PFSK-1 (cell line): ENCODE data around the gene YPEL5.

Experiments used
- FOXP2 ChIP-seq: optimal IDR thresholded peaks from 2 replicates; pipeline ENCODE3; 2011; ENCODE audit warnings: borderline replicate concordance, control low read depth, inconsistent platforms; ENCODE audit not compliant: insufficient read depth; ENCODE audit errors: extremely low read length, extremely low read depth
- POLR2AphosphoS5 ChIP-seq: IDR thresholded peaks from 2 replicates; pipeline ENCODE4 v1.6.1; 2012; ENCODE audit warnings: low read depth, mild to moderate bottlenecking, control low read depth, low read length, moderate library complexity
- REST ChIP-seq, 2 experiments: IDR thresholded peaks; 2 replicates each; pipeline versions ENCODE4 v1.6.1 to v1.8.0; 2011 to 2012; ENCODE audit warnings: low read depth in 2 of 2, low read length in 2 of 2, control low read depth in 1 of 2, inconsistent platforms in 1 of 2, mild to moderate bottlenecking in 1 of 2, moderate library complexity in 1 of 2; ENCODE audit not compliant: insufficient read depth in 1 of 2
- SIN3A ChIP-seq: IDR thresholded peaks from 2 replicates; pipeline ENCODE4 v1.6.1; 2012; ENCODE audit warnings: mild to moderate bottlenecking, low read length, moderate library complexity, borderline replicate concordance; ENCODE audit not compliant: insufficient read depth
- TAF1 ChIP-seq: IDR thresholded peaks from 2 replicates; pipeline ENCODE4 v1.6.1; 2012; ENCODE audit warnings: low read length, control low read depth, borderline replicate concordance; ENCODE audit not compliant: insufficient read depth

YPEL5 gene

GRCh38 chr2:30193104-30193681, 46.4 kb downstream of the YPEL5 start:
- no peak for TF ChIP-seq REST (IDR thresholded peaks at IDR 0.05; ENCODE audit: insufficient read depth in 1 of 2, low read depth in 2 of 2, low read length in 2 of 2)

GRCh38 chr2:30194421-30194820, 47.6 kb downstream of the YPEL5 start:
- TF ChIP-seq FOXP2, result no peak
- no peak for TF ChIP-seq TAF1
- TF ChIP-seq REST (IDR thresholded peaks at IDR 0.05; ENCODE audit: insufficient read depth in 1 of 2, low read depth in 2 of 2, low read length in 2 of 2), result no peak
- TF ChIP-seq SIN3A, result no peak

- TF ChIP-seq FOXP2 (no peak), TAF1 (no peak), REST (IDR thresholded peaks at IDR 0.05; ENCODE audit: insufficient read depth in 1 of 2, low read depth in 2 of 2, low read length in 2 of 2) (no peak), POLR2AphosphoS5 (no peak)
Observed at GRCh38 chr2:30195016-30195415, 48.2 kb downstream of the YPEL5 start.

GRCh38 chr2:30197570-30198192, 50.9 kb downstream of the YPEL5 start:
- TF ChIP-seq POLR2AphosphoS5, result no peak

GRCh38 chr2:30201990-30202389, 55.2 kb downstream of the YPEL5 start:
- TF ChIP-seq REST (IDR thresholded peaks at IDR 0.05; ENCODE audit: insufficient read depth in 1 of 2, low read depth in 2 of 2, low read length in 2 of 2) (no peak), TAF1 (no peak), SIN3A (no peak), FOXP2 (no peak)
